Measurements from ENCODE around the gene LDB2.
"Not testable (repeated sequence)": the region's sequence is repeated elsewhere in the genome, so short reads cannot be mapped to it uniquely, and the experiment has no call there.

The LDB2 gene

GRCh38 chr4:16582526-16582925 is 315.9 kb downstream of the LDB2 start:
- no peak for DNase-seq

DNA sequence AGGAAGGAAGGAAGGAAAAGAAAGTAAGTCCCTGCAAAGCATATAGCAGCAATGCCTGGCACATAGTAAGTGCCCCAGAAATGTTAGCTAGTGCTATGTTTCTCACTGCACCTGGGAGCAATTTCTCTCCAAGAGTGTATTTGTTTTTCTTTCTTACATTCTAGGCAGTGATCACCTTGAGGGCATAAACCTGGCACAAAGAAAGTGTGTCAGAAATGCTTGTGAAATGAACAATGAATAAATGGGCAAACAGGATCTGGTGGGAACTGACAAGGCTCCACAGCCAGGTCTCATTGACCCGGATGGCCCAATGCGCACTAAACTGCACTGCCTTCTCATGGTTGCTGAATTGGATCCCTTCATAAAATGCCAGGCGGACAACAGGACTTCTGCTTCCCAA is 316.4 kb downstream of the LDB2 start:
- no peak for DNase-seq

DNA sequence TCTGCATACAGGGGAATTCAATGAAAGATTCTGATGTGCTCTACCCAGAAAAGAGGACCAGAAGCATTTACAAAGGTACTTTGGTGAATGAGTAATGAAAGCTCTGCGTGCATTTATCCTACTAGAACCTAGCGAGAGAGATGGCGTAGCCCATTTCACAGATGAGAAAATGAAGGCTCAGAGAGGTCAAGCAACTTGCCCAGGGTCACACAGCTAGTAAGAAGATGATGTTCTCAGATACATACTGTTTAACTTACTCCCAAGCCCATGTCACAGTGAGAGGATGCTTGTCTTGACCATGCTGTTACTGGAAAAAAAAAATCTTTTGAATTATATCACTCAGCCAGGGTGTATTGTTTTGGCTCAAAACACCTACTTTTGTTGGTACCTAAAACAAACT is 317.3 kb downstream of the LDB2 start:
- no peak for DNase-seq

- DNase-seq = no peak
Measured at GRCh38 chr4:16580514-16580913, 317.9 kb downstream of the LDB2 start.

DNA sequence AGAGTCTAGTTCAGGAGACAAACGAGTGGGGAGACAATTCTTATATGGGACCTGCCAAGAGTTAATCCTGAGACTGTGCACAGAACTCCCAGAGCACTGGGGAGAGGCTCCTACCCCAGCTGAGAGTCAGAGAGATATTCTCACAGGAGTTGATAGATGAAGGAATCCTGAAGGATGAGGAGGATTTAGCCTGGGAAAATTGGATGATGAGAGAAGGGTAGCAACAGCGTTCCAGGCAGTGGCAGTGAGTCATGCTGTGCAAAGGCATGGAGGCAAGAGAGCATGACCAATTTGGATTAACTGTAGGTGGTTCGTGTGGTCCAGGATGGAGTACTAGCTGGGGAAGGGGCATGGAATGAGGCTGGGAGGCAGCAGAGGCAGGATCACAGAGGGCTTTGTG is 318.6 kb downstream of the LDB2 start:
- no peak for DNase-seq

- no peak for DNase-seq
Measured at GRCh38 chr4:16577177-16577576, 321.3 kb downstream of the LDB2 start.

DNA sequence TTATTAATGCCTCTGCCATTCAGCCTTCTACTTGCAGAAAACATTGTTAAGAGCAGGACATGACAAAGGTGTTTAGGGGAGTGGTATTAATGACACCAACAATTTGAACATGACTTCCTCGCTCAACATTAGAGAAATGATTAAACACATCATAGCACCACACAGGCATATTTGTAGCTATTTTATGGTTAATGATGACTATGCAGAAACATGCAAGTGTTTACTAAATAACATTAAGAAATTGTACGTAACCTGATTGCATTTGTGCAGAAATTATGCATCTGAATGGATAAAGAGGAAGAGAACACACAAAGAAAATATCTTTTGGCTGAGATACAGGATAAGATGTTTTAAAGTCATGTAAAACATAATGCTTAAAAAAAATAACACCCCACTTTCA is 323.5 kb downstream of the LDB2 start:
- DNase-seq = no peak

- no peak for DNase-seq
Measured at GRCh38 chr4:16573739-16574138, 324.7 kb downstream of the LDB2 start.

- DNase-seq = no peak
Measured at GRCh38 chr4:16573206-16573605, 325.2 kb downstream of the LDB2 start.

DNA sequence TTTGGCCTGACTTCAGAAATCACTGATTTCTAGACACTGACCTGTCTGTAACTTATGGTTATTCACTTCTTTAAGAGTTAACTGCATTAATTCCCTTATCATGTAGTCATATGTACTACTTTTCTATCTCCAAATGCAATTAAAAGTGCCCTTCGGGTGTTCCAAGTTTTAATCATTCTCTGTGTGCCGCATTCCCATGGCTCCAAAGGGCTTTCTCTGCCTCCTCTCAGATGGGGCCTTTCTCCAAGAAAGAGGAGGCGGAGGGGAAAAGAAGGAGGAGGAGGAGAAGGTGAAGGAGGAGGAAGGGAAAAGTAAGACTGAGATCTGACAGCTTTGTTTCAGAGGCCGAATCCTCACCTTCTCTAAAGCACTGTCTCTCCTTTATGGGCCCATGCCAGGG is 325.8 kb downstream of the LDB2 start:
- no peak for DNase-seq

DNA sequence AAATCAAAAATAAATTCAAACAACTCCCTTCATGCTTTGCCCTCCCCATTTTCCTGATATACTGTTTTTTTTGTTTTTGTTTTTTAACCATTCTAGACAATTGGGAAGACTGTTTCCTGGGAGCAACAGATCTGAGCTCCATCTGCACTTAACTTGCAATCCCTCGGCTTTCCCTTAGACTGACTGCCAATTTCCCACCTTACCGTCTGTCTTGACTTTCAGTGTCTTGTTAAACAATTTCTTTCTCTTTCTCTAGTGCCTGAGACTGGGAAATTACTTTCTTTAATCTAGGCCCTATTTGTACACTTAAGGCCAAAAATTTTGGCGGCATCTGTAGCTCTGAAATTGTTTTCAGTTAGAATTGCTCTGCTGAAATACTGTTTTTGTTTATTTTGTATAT is 326.3 kb downstream of the LDB2 start:
- DNase-seq = no peak

DNA sequence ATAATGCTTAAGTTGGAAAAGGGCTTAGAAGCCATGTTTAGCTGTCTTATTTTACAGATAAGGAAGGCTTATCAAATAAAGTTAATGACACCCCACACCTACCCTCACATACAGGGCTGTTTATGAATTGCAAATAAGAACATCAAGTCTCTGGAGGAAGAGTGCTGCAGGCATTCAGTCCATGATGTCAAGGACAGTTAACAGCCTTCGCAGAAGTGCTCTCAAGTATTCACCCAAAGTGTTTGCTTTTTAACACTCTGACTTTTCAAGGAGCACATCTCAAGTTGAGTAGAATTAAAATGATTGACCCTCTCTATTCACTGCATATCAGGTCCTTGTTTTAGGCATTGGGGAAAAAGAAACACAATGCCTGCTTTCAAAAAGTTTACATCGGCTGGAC is 328.7 kb downstream of the LDB2 start:
- no peak for DNase-seq

DNA sequence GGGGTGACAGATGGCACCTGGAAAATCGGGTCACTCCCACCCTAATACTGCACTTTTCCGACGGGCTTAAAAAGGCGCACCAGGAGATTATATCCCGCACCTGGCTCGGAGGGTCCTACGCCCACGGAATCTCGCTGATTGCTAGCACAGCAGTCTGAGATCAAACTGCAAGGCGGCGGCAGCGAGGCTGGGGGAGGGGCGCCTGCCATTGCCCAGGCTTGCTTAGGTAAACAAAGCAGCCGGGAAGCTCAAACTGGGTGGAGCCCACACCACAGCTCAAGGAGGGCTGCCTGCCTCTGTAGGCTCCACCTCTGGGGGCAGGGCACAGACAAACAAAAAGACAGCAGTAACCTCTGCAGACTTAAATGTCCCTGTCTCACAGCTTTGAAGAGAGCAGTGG is 341.1 kb downstream of the LDB2 start:
- not testable (repeated sequence) for DNase-seq

DNA sequence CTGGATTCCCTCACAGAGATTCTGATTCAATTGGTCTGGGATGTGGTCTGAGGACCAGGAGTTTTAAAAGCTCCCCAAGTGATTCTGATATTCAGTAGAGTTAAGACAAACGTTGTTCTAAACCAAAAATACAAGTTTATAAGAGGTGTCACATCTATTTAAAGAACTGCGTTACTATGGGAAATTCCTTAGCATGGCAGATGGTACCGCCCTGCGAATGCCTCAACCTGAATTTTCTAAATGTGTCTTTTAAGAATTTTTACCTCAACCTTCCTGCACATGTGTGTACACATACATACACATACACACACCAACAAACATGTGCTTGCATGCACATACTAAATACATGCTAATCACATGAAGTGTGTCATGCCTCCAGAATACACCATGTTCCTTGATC is 343.3 kb downstream of the LDB2 start:
- DNase-seq = no peak

DNA sequence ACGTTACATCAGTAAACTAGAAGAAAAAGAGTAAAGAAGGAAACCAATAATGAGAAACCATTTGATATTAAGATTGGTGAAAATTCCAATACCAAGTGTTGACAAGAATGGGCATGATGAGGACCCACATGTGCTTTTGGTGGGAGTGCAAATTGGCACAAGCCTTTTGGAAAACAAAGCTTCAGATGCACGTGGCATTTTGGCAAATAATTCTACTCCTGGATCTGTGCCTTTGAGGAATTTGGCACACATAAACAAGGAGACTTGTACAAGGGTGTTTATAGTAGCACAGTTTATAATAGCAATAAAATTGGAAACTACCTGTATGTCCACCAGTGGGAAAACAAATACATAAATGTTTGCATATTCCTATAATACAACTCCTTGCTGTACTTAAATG is 347.9 kb downstream of the LDB2 start:
- DNase-seq = no peak

DNA sequence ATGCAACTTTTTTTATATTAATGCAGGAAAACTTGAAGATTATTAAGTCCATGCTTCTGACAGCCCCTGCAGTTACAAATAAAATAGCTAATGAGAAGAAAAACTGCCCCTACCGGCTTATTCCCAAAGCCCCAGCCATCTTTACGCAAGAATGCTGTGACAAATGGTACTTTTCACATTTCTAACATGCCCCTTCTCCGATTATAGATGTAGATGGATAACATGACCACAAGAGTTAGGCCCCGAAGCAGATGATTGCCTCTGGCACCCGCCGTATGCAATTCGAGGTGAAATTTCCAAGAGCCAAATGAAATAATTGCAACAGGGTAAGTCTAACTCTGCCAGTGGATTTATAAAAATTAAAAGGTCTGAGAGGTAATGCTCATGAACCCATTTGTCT is 352.8 kb downstream of the LDB2 start:
- DNase-seq = no peak

GRCh38 chr4:16544869-16545268 is 353.6 kb downstream of the LDB2 start:
- DNase-seq = no peak

DNA sequence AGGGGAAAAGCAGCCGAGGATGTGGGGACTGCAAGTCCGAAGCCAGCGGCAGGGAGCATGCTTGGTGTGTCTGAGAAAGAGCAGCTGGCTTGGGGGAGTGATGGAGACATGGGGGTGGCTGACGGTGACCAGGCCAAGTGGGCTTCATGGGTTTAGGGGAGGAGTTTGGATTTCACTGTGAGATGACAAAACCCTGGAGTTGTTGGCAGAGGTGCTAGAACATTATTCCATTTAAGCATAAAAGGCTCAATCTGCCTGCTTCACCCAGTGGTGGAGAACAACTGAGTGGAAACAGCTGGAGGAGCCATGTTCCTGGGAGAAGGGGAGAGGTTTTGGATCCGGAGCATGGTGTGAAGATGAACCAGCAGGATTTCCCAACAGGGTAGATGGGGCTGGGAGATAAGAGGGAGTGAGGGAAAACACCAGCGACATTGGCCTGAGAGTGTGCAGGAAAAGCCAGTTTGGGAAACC is 354.2 kb downstream of the LDB2 start:
- DNase-seq = no peak

DNA sequence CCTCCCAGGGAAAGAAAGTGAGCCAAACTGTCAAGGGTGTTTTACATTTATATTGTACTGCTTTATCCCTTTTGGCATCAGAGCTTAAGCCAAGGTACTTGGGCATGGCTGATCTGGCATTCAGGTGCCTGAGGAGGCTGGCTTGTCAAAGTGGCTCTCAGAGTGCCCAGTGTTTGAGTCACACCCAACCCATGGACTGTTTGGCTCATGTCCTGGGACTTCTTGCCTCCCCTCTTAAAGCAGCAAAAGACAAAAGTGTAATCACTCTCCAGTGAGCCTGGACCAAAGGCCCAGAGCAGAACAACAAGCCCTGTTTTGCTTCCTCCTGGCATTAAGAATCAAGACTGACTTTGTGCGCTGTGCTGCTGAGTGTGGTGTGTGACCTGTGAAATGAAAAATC is 360.5 kb downstream of the LDB2 start:
- DNase-seq = no peak

- DNase-seq = no peak
Measured at GRCh38 chr4:16532240-16532970, 366.0 kb downstream of the LDB2 start.

DNA sequence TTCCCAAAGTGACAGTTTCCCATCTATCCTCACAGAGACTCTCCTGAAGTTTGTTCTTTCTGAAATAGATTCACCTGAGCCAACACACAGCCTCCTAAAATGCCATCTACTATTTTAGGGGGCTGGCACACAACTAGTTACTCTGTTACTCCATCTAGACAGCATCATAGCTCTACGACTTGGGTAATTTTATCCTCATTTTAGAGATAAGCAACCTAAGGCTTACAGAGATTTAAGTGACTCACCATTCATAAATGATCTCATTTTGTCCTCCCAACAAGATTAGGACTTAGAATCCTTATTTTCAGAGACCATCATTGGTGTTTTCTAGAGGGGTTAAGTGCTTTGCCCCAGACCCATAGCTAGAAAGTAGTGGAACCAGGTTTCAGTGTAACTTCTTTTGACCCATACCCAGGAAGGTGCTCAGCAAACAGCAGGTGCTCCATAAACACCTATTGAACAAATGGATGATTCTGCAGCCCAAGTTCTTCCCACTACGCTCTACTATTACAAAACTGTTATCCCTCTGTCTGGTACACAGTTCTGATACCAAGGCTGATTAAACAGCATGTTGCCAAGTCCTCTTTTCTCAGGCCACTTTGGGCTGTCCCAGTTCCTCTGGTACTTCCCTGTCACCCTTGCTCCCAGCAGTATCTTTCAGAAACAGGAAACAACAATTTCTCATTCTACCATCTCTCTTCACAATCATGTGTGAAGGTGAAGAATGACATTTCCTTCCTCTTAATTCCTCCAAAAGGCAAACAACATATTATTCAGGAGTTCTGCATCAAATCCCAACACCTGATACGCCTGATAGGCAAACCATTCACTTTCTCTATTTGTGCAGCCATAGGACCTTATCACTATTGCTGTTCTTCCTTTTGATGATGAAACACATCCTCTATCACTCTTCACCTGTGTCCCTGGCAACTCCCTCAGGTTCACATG is 367.5 kb downstream of the LDB2 start:
- DNase-seq = no peak

DNA sequence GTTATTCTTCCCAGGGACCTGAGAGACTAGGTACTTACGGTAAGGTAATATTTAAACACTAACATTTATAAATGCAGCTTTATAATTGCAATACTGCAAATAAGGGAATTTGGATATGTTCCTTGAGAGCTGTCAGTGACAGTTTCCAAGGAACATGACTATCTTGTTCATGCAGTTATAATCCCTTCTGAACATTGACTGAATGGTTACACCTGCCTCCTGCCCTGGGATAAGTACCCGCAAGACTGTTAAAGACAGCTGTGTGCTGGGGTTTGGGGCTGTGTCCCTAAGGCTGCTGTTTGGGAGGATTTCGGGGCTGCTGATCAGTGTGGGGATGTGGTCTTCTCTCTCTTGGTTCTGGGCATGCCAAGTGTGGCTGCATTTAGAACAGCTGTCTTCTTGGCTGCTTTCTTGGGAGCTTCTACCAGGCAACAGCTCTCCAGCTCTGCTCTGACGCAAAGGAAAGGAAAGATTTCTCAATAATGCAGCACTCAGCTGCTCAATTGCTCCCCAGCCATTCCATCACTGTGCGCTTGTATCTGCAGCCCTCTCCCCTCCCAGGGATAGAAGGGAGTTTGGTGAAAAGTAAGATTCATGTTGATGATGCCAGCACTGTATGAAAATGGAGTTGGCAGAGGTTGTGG is 373.4 kb downstream of the LDB2 start:
- no peak for DNase-seq

DNA sequence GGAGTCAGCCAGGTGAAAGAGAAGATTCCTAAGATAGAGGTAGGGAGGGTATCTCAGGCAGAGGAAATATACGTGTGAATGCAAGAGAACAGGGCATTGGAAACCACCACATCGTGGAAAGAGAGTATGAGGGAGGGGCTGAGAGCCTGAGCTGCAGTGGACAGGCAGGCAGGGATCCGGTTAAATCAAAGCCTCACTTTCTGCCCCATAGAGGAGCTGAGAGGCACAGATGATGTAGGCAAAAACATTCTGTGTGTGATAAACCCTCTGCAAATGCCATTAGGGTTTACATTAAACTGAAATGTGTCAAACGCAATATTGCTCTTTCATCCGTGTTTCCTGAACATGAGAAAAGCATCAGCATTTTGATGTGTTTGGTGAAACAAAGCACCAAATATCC is 374.0 kb downstream of the LDB2 start:
- DNase-seq = no peak

- not testable (repeated sequence) for DNase-seq
Measured at GRCh38 chr4:16523526-16523925, 374.9 kb downstream of the LDB2 start.

Data from NCI-H2081 treated with DMSO at 0.1 percent for 48 hours (cell line).